CD4-positive, alpha-beta T cell treated with Interleukin-6 at 100 ng/mL for 8 hours (primary cell): ENCODE data around the gene CD99L2.

Experiments
- DNase-seq: peaks from one replicate; pipeline ENCODE4 v3.0.0-alpha.2; 2020; ENCODE audit warnings: mixed read lengths, low spot score

The CD99L2 gene

GRCh38 chrX:150763303-150763797 lies 135.1 kb downstream of the CD99L2 start:
- DNase-seq, result no peak

- DNase-seq, result no peak
These were observed 136.0 kb downstream of the CD99L2 start for GRCh38 chrX:150762258-150763165.

- no peak for DNase-seq
These were observed 136.7 kb downstream of the CD99L2 start for GRCh38 chrX:150761819-150762216.

GRCh38 chrX:150761176-150761818 lies 137.2 kb downstream of the CD99L2 start:
- DNase-seq, result no peak

- no peak for DNase-seq
These were observed 138.7 kb downstream of the CD99L2 start for GRCh38 chrX:150759568-150760416.

GRCh38 chrX:150757371-150757770 lies 141.1 kb downstream of the CD99L2 start:
- no peak for DNase-seq

- no peak for DNase-seq
These were observed 144.5 kb downstream of the CD99L2 start for GRCh38 chrX:150753968-150754367.

GRCh38 chrX:150753357-150753756 lies 145.1 kb downstream of the CD99L2 start:
- no peak for DNase-seq

- DNase-seq, result no peak
These were observed 146.3 kb downstream of the CD99L2 start for GRCh38 chrX:150752124-150752523.

- no peak for DNase-seq
These were observed 162.0 kb downstream of the CD99L2 start for GRCh38 chrX:150736475-150736874.

- no peak for DNase-seq
These were observed 166.7 kb downstream of the CD99L2 start for GRCh38 chrX:150731795-150732194.

- DNase-seq, result no peak
These were observed 167.7 kb downstream of the CD99L2 start for GRCh38 chrX:150730719-150731118.

GRCh38 chrX:150729956-150730355 lies 168.5 kb downstream of the CD99L2 start:
- DNase-seq, result no peak

- no peak for DNase-seq
These were observed 178.8 kb downstream of the CD99L2 start for GRCh38 chrX:150719621-150720020.
